CD4-positive, alpha-beta T cell treated with Interleukin-4 for 4 hours (primary cell): ENCODE results near the gene SLC3A2.

ENCODE experiments used
- DNase-seq: peaks from one replicate; pipeline ENCODE4 v3.0.0-alpha.2; 2020

The SLC3A2 gene

GRCh38 chr11:62882431-62882749 lies 1.7 kb downstream of the SLC3A2 start:
- DNase-seq, result no peak

- DNase-seq, result no peak
Measured at GRCh38 chr11:62882788-62883501, 2.2 kb downstream of the SLC3A2 start.

GRCh38 chr11:62883673-62884072 lies 3.0 kb downstream of the SLC3A2 start:
- no peak for DNase-seq

GRCh38 chr11:62885137-62885750 lies 4.5 kb downstream of the SLC3A2 start:
- no peak for DNase-seq

- DNase-seq, result no peak
Measured at GRCh38 chr11:62888406-62888805, 7.7 kb downstream of the SLC3A2 start.

GRCh38 chr11:62889126-62889483 lies 8.4 kb downstream of the SLC3A2 start:
- DNase-seq, result no peak

- DNase-seq, result no peak
Measured at GRCh38 chr11:62889484-62890437, 9.1 kb downstream of the SLC3A2 start.

- DNase-seq, result no peak
Measured at GRCh38 chr11:62892077-62892922, 11.6 kb downstream of the SLC3A2 start.

- no peak for DNase-seq
Measured at GRCh38 chr11:62895501-62895900, 14.8 kb downstream of the SLC3A2 start.

- no peak for DNase-seq
Measured at GRCh38 chr11:62896049-62896448, 15.4 kb downstream of the SLC3A2 start.

- DNase-seq, result no peak
Measured at GRCh38 chr11:62897311-62897710, 16.6 kb downstream of the SLC3A2 start.

- DNase-seq, result no peak
Measured at GRCh38 chr11:62898027-62898426, 17.3 kb downstream of the SLC3A2 start.

- DNase-seq, result no peak
Measured at GRCh38 chr11:62902932-62903331, 22.2 kb downstream of the SLC3A2 start.

GRCh38 chr11:62905296-62905695 lies 24.6 kb downstream of the SLC3A2 start:
- DNase-seq, result no peak

- peak; percentile 76 for DNase-seq
Measured at GRCh38 chr11:62905927-62906531, 25.3 kb downstream of the SLC3A2 start.

GRCh38 chr11:62908468-62909072 lies 27.9 kb downstream of the SLC3A2 start:
- DNase-seq, result no peak

GRCh38 chr11:62909107-62909894 lies 28.6 kb downstream of the SLC3A2 start:
- no peak for DNase-seq

- DNase-seq, result no peak
Measured at GRCh38 chr11:62910141-62910882, 29.6 kb downstream of the SLC3A2 start.

- DNase-seq, result no peak
Measured at GRCh38 chr11:62911137-62912130, 30.7 kb downstream of the SLC3A2 start.
